Suprapubic skin (tissue), 4 donors: Measurements from ENCODE around the gene CCNYL1. TPM values are rescaled to one million over a fixed set of nuclear protein-coding genes. Genes with fewer than 3 reads are reported as not detected.

Experiments
- DNase-seq, 2 donors: peaks; one replicate each; pipeline ENCODE4 v3.0.0-alpha.2; 2019; ENCODE audit warnings: low spot score in 2 of 2
- H3K27ac ChIP-seq: fragments of 200-600 bp; sonication (generic); one replicate; pipeline ENCODE4 v1.5.1; 2019
- H3K27me3 ChIP-seq: fragments of 200-600 bp; sonication (generic); one replicate; pipeline ENCODE4 v1.5.1; 2019
- H3K36me3 ChIP-seq: fragments of 200-600 bp; sonication (generic); one replicate; pipeline ENCODE4 v1.5.1; 2019
- H3K4me1 ChIP-seq: fragments of 200-600 bp; sonication (generic); one replicate; pipeline ENCODE4 v1.5.1; 2019
- H3K4me3 ChIP-seq: fragments of 200-600 bp; sonication (generic); one replicate; pipeline ENCODE4 v1.5.1; 2019; ENCODE audit warnings: mild to moderate bottlenecking
- H3K9me3 ChIP-seq: fragments of 200-600 bp; sonication (generic); one replicate; pipeline ENCODE4 v1.5.1; 2019
- EP300 ChIP-seq: sonication (generic); formaldehyde crosslinking; IDR thresholded peaks from one replicate; pipeline ENCODE4 v1.6.1; 2017; ENCODE audit warnings: antibody characterized with exemption
- POLR2A ChIP-seq, 2 donors: fragments of 450-650 bp; IDR thresholded peaks; one replicate each; pipeline ENCODE4 v1.6.1; 2017; ENCODE audit warnings: antibody characterized with exemption in 2 of 2, mild to moderate bottlenecking in 2 of 2, moderate library complexity in 2 of 2
- POLR2AphosphoS5 ChIP-seq, 3 donors: sonication (generic); formaldehyde crosslinking; IDR thresholded peaks; one replicate each; pipeline ENCODE4 v1.6.1; 2017; ENCODE audit warnings: antibody characterized with exemption in 3 of 3
- WGBS: methylation state at CpG from one replicate; pipeline ENCODE4 v1.1.5; 2018; 5-methylcytosine and 5-hydroxymethylcytosine counted together
- total RNA-seq, 4 donors: library from RNA; depleted of rRNA; stranded (reverse); fragments of >200 nt; gene quantifications; one replicate each; pipeline ENCODE4 v1.1.0, GENCODE V29; 2016
- TF ChIP-seq, protein P1 (sequence below), 2 donors: fragments of 200-600 bp in 1 of 2; fragments of 450-650 bp in 1 of 2; sonication (generic) in 1 of 2; IDR thresholded peaks; one replicate each; pipeline ENCODE4 v1.5.1; 2016 to 2019; ENCODE audit warnings: antibody characterized with exemption in 2 of 2, mild to moderate bottlenecking in 1 of 2, moderate library complexity in 1 of 2

The CCNYL1 gene
- total RNA-seq, 4 donors from 2014 or later: 3.1 to 11.3 (median 5.4) TPM

DNA sequence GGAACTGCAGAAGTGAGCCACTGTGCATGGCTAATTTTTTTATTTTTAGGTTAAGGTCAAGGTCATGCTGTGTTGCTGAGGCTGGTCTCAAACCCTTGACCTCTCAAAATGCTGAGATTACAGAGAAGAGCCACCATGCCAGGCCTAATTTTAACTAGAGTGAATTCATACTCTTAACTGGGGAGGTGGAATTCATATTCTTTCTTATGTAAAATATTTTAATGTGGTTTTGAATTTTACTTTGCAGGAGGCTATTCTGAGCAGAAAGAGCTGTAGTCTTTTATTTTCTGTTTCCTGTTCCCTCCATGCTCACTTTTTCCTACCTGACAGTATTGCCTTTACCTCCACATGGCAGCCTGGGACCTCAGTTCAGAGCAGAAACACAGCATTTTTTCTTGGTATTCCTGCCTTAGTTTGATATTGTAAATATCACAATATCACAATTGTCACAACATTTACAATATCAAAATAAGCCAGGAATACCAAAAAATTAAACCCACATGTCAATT, 37.1 kb upstream of the CCNYL1 start:
- TF ChIP-seq, protein P1, sequence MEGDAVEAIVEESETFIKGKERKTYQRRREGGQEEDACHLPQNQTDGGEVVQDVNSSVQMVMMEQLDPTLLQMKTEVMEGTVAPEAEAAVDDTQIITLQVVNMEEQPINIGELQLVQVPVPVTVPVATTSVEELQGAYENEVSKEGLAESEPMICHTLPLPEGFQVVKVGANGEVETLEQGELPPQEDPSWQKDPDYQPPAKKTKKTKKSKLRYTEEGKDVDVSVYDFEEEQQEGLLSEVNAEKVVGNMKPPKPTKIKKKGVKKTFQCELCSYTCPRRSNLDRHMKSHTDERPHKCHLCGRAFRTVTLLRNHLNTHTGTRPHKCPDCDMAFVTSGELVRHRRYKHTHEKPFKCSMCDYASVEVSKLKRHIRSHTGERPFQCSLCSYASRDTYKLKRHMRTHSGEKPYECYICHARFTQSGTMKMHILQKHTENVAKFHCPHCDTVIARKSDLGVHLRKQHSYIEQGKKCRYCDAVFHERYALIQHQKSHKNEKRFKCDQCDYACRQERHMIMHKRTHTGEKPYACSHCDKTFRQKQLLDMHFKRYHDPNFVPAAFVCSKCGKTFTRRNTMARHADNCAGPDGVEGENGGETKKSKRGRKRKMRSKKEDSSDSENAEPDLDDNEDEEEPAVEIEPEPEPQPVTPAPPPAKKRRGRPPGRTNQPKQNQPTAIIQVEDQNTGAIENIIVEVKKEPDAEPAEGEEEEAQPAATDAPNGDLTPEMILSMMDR (IDR thresholded peaks at IDR 0.05): no peak
- TF ChIP-seq EP300: no peak
- no peak for TF ChIP-seq POLR2AphosphoS5 (IDR thresholded peaks at IDR 0.05)
- TF ChIP-seq POLR2A (IDR thresholded peaks at IDR 0.05): no peak
- H3K4me3 ChIP-seq: no peak overlapping the region
- H3K9me3 ChIP-seq: no peaks in the 10 kb centered on the region
- no peaks in the 10 kb centered on the region for H3K27me3 ChIP-seq
- H3K4me1 ChIP-seq: no peaks in the 10 kb centered on the region
- no peaks in the 10 kb centered on the region for H3K36me3 ChIP-seq
- H3K27ac ChIP-seq: no peak overlapping the region
- DNase-seq: no peak

DNA sequence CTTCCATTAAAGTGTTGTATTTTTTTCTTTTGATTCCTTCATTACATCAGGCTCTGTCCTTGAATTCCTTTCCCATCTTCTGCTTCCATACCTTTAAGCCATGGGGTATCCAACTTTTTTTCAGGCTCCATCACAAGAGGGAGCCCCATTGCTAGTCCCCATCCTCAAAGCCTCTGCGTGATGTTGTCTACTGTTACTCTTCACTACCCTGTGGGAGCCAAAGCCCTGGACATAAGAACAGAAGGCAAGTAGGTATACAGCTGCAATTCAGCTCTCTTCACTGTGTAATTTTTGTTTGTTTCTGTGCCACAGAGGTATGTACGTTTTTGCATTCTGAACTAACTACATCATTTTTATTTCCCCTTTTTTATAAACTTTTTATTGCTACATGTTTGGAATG, 36.6 kb upstream of the CCNYL1 start:
- TF ChIP-seq, protein P1 (IDR thresholded peaks at IDR 0.05): no peak
- TF ChIP-seq POLR2A (IDR thresholded peaks at IDR 0.05) (no peak), POLR2AphosphoS5 (IDR thresholded peaks at IDR 0.05) (no peak), EP300 (no peak)
- WGBS: 67% methylated on average over 2 of the region's 2 CpGs
- Histone ChIP-seq H3K36me3 (no peaks in the 10 kb centered on the region), H3K27ac (no peak overlapping the region), H3K4me3 (no peak overlapping the region), H3K4me1 (no peaks in the 10 kb centered on the region), H3K9me3 (no peaks in the 10 kb centered on the region), H3K27me3 (no peaks in the 10 kb centered on the region)
- no peak for DNase-seq

DNA sequence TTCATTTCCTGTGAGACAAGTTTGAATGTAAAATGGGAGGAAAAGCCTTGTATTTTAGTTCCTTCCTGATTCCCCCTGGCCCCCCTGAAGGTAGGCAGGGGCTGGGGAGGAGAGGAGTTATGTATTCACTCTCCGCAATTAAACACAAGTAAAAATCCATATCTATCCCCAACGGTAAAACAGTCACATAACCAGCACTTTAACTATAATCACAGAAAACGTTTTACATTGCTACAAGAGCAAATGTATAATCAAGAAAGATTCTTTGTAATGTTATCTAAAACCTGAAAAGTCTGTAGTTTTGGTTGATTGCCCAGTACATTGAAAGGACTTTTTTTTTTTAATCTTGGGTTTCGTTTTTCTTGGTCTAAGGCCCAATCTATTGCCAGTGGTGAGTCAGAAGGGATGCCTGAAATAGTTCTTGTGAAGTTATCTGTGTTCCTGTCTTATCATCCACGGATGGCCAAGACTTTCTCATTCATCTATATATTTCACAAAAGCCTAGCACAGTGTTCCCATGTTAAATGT, 34.5 kb upstream of the CCNYL1 start:
- WGBS: 38% methylated on average over 5 of the region's 5 CpGs
- H3K4me3 ChIP-seq: no peak overlapping the region

DNA sequence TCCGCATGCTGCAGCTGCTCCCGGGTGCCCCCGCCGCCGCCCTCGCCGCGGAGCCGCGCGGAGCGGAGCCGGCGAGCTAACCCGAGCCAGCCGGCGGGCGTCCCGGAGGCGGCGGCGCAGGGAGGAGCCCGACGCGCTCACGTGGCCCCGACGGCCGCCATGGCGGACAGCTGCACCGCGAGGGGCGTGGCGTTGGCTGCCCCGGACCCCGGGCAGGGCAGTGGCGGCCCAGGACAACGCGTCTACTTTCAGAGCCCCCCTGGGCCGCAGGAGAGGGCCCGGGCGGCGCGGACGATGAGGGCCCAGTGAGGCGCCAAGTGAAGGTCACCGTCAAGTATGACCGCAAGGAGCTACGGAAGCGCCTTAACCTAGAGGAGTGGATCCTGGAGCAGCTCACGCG, 30.0 kb upstream of the CCNYL1 start:
- no peak for DNase-seq
- H3K9me3 ChIP-seq: no peaks in the 10 kb centered on the region
- H3K27ac ChIP-seq: no peak overlapping the region
- peaks cover 6% of the 10 kb centered on the region for H3K27me3 ChIP-seq
- WGBS: 32% methylated on average over 14 of the region's 52 CpGs
- H3K4me1 ChIP-seq: no peaks in the 10 kb centered on the region
- H3K36me3 ChIP-seq: no peaks in the 10 kb centered on the region
- H3K4me3 ChIP-seq: no peak overlapping the region
- TF ChIP-seq, protein P1 (IDR thresholded peaks at IDR 0.05): no peak
- TF ChIP-seq EP300 (no peak), POLR2AphosphoS5 (IDR thresholded peaks at IDR 0.05) (no peak), POLR2A (IDR thresholded peaks at IDR 0.05) (no peak)

More for the DNA sequence above, 34.5 kb upstream of the CCNYL1 start:
- no peaks in the 10 kb centered on the region for H3K9me3 ChIP-seq
- no peaks in the 10 kb centered on the region for H3K36me3 ChIP-seq
- no peaks in the 10 kb centered on the region for H3K4me1 ChIP-seq
- no peak for TF ChIP-seq EP300
- no peak for TF ChIP-seq POLR2A (IDR thresholded peaks at IDR 0.05)
- TF ChIP-seq, protein P1 (IDR thresholded peaks at IDR 0.05): no peak
- no peak for TF ChIP-seq POLR2AphosphoS5 (IDR thresholded peaks at IDR 0.05)
- no peak for DNase-seq
- peaks cover 6% of the 10 kb centered on the region for H3K27me3 ChIP-seq
- H3K27ac ChIP-seq: no peak overlapping the region

DNA sequence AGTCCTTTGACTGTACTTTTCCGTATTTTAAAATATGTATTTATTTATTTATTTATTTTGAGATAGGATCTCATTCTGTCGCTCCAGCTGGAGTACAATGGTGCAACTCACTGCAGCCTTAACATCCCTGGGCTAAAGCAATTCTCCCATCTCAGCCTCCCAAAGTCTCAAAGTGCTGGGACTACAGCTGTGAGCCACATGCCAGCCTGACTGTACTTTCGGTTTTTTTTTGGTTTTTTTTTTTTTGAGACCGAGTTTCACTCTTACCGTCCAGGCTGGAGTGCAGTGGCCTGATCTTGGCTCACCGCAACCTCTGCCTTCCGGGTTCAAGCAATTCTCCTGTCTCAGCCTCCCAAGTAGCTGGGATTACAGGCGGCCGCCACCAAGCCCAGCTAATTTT, 28.9 kb upstream of the CCNYL1 start:
- no peak for DNase-seq
- TF ChIP-seq POLR2A (IDR thresholded peaks at IDR 0.05): no peak
- no peak for TF ChIP-seq POLR2AphosphoS5 (IDR thresholded peaks at IDR 0.05)
- TF ChIP-seq, protein P1 (IDR thresholded peaks at IDR 0.05): no peak
- TF ChIP-seq EP300: no peak
- Histone ChIP-seq H3K27ac (no peak overlapping the region), H3K9me3 (no peaks in the 10 kb centered on the region), H3K4me3 (no peak overlapping the region), H3K36me3 (no peaks in the 10 kb centered on the region), H3K4me1 (no peaks in the 10 kb centered on the region), H3K27me3 (peaks cover 6% of the 10 kb centered on the region)
- WGBS: 81% methylated on average over 9 of the region's 9 CpGs
